ENCODE measurements around the gene TMCO2.

TMCO2 gene

GRCh38 chr1:40300249-40300567, 52.5 kb downstream of the TMCO2 start:
- no peak for TF ChIP-seq CTCF (IDR thresholded peaks at IDR 0.05; ENCODE audit: insufficient read depth, low read depth, low read length, missing control alignments)
- H3K4me3 ChIP-seq (ENCODE audit: low read depth, low read length): no peak overlapping the region
- DNase-seq (ENCODE audit: low read depth): no peak

GRCh38 chr1:40300651-40301050, 52.9 kb downstream of the TMCO2 start:
- no peak for DNase-seq (ENCODE audit: low read depth)
- no peak for TF ChIP-seq CTCF (IDR thresholded peaks at IDR 0.05; ENCODE audit: insufficient read depth, low read depth, low read length, missing control alignments)
- no peak overlapping the region for H3K4me3 ChIP-seq (ENCODE audit: low read depth, low read length)

- DNase-seq (ENCODE audit: low read depth): no peak
- TF ChIP-seq CTCF (IDR thresholded peaks at IDR 0.05; ENCODE audit: insufficient read depth, low read depth, low read length, missing control alignments): no peak
Observed at GRCh38 chr1:40301066-40301465, 53.3 kb downstream of the TMCO2 start.

More at GRCh38 chr1:40301066-40301465, 53.3 kb downstream of the TMCO2 start:
- no peak overlapping the region for H3K4me3 ChIP-seq (ENCODE audit: low read depth, low read length)
